H1 (cell line): ENCODE results near the gene DYNC1I2. TPM values are rescaled to one million over a fixed set of nuclear protein-coding genes. Genes with fewer than 3 reads are reported as not detected.

Experiments
- ASH2L ChIP-seq: fragments of 200-600, 300-600 bp; sonication (generic); IDR thresholded peaks from one replicate; pipeline ENCODE4 v1.7.1; 2017; ENCODE audit warnings: low read length
- CHD7 ChIP-seq: fragments of 300-600 bp; sonication (generic); IDR thresholded peaks from 2 replicates; pipeline ENCODE4 v1.7.1; 2012; ENCODE audit warnings: low read length, moderate library complexity, mild to moderate bottlenecking, inconsistent platforms; ENCODE audit not compliant: insufficient replicate concordance
- CREB1 ChIP-seq: IDR thresholded peaks from 2 replicates; pipeline ENCODE4 v1.6.1; 2012; ENCODE audit warnings: inconsistent platforms
- EGR1 ChIP-seq: IDR thresholded peaks from 2 replicates; pipeline ENCODE4 v1.6.1; 2011; ENCODE audit warnings: low read depth, low read length, borderline replicate concordance
- JUN ChIP-seq: IDR thresholded peaks from 2 replicates; pipeline ENCODE4 v1.6.1; 2011; ENCODE audit warnings: low read depth, mild to moderate bottlenecking, improper control_type of control experiment, low read length
- PHF8 ChIP-seq: fragments of 200-600 bp; sonication (generic); conservative IDR thresholded peaks from 2 replicates; pipeline ENCODE4 v1.7.1; 2012; ENCODE audit warnings: low read depth, mild to moderate bottlenecking, inconsistent platforms, low read length, moderate library complexity
- RXRA ChIP-seq: IDR thresholded peaks from 2 replicates; pipeline ENCODE4 v1.6.1; 2011; ENCODE audit warnings: low read depth, mild to moderate bottlenecking, low read length, moderate library complexity; ENCODE audit not compliant: insufficient read depth
- SIN3A ChIP-seq, 2 experiments: IDR thresholded peaks in 1 of 2; conservative IDR thresholded peaks in 1 of 2; 2 replicates each; pipeline ENCODE4 v1.6.1; 2011 to 2012; ENCODE audit warnings: low read length in 2 of 2, improper control_type of control experiment in 1 of 2, low read depth in 1 of 2, mild to moderate bottlenecking in 1 of 2
- SP1 ChIP-seq: IDR thresholded peaks from 2 replicates; pipeline ENCODE4 v1.6.1; 2011; ENCODE audit warnings: low read depth, low read length
- polyA plus RNA-seq, 7 experiments: library from polyadenylated mRNA; depleted of rRNA in 3 of 7; stranded (reverse) in 5 of 7; unstranded in 2 of 7; fragments of >200 nt in 5 of 7; fragments of 200-250 nt in 2 of 7; gene quantifications; 1 replicate in 5 of 7; 2 replicates in 1 of 7; 4 replicates in 1 of 7; pipeline versions ENCODE4 v1.2.1 to v1.2.3, GENCODE V29; 2011 to 2013; ENCODE audit warnings: missing spikeins in 2 of 7, mixed read lengths in 2 of 7
- total RNA-seq: library from RNA; stranded (reverse); fragmentation: NEBNext Ultra II Directional; extraction: Animal tissue kit (Norgen Biotek cat#: 25700); gene quantifications from 2 replicates; pipeline ENCODE4 v1.2.1, GENCODE V29; 2021

The DYNC1I2 gene
- total and polyA plus RNA-seq, 2 of the 8 experiments (the other 6 are each of a cell fraction or from before 2014, with no cell fraction given), result 67.3 to 68.1 TPM

GRCh38 chr2:171741189-171741588 lies 53.9 kb downstream of the DYNC1I2 start (continued):
- TF ChIP-seq CHD7, result no peak
- no peak for TF ChIP-seq CREB1
- no peak for TF ChIP-seq PHF8
- TF ChIP-seq ASH2L, result no peak
- no peak for TF ChIP-seq JUN
- TF ChIP-seq EGR1, result no peak
- TF ChIP-seq RXRA, result no peak
- no peak for TF ChIP-seq SIN3A (conservative IDR thresholded peaks at IDR 0.05 in 1 of 2, IDR thresholded peaks at IDR 0.05 in 1 of 2; ENCODE audit: low read depth in 1 of 2, low read length in 2 of 2)
- TF ChIP-seq SP1, result no peak
